ENCODE data around the gene PITRM1.

- TF ChIP-seq EZH2 (IDR thresholded peaks at IDR 0.05; ENCODE audit: insufficient read depth, poor library complexity, severe bottlenecking) (no peak), EZH2phosphoT487 (IDR thresholded peaks at IDR 0.05; ENCODE audit: insufficient read depth, low read depth) (no peak)
These were observed 17.9 kb downstream of the PITRM1 start for GRCh38 chr10:3154666-3155065.
